PC-9 (cell line): ENCODE data around the gene SLC5A7.

Experiments
- CTCF ChIP-seq: fragments of 200-600 bp; sonication (generic); conservative IDR thresholded peaks from 2 replicates; pipeline ENCODE4 v1.6.1; 2017; ENCODE audit warnings: mixed run types, antibody characterized with exemption, mild to moderate bottlenecking, moderate library complexity
- EZH2 ChIP-seq: fragments of 200-600 bp; sonication (generic); IDR thresholded peaks from 2 replicates; pipeline ENCODE4 v1.8.0; 2017; ENCODE audit warnings: antibody characterized with exemption, low read depth

GRCh38 chr2:108029912-108030311 lies 43.6 kb downstream of the SLC5A7 start:
- TF ChIP-seq CTCF (no peak), EZH2 (no peak)
